Kidney (tissue), 14 donors: ENCODE measurements around the gene MSTO1. TPM values are rescaled to one million over a fixed set of nuclear protein-coding genes. Genes with fewer than 3 reads are reported as not detected.
"Not testable (repeated sequence)": the region's sequence is repeated elsewhere in the genome, so short reads cannot be mapped to it uniquely, and the experiment has no call there.

Experiments used
- DNase-seq, 5 donors: peaks; one replicate each; pipeline ENCODE4 v3.0.0-alpha.2; 2013 to 2020
- FAIRE-seq: peaks from 2 replicates; lab custom pipeline; 2012; peaks lifted over from hg19 to GRCh38; lab: Jason Lieb, UNC
- H3K27ac ChIP-seq, 2 donors: one replicate each; pipeline ENCODE4 v1.7.0; 2013; ENCODE audit warnings: low read depth in 2 of 2, low read length in 2 of 2, inconsistent platforms in 1 of 2
- H3K27me3 ChIP-seq: one replicate; pipeline ENCODE4 v1.7.1; 2013; ENCODE audit warnings: low read length, inconsistent platforms; ENCODE audit not compliant: control insufficient read depth, insufficient read depth
- H3K36me3 ChIP-seq, 3 donors: one replicate each; pipeline versions ENCODE4 v1.7.0 to v1.7.1; 2013; ENCODE audit warnings: low read length in 3 of 3, control low read depth in 1 of 3, inconsistent platforms in 1 of 3; ENCODE audit not compliant: insufficient read depth in 3 of 3, control insufficient read depth in 2 of 3
- H3K4me1 ChIP-seq, 3 donors: one replicate each; pipeline versions ENCODE4 v1.7.0 to v1.7.1; 2013; ENCODE audit warnings: low read length in 3 of 3, inconsistent platforms in 1 of 3, low read depth in 1 of 3; ENCODE audit not compliant: control insufficient read depth in 2 of 3, insufficient read depth in 2 of 3
- H3K4me3 ChIP-seq, 3 donors: one replicate each; pipeline versions ENCODE4 v1.7.0 to v1.8.1; 2013; ENCODE audit warnings: low read length in 3 of 3, control low read depth in 1 of 3, inconsistent platforms in 1 of 3
- H3K9ac ChIP-seq, 3 donors: one replicate each; pipeline versions ENCODE4 v1.7.0 to v1.7.1; 2013; ENCODE audit warnings: low read length in 3 of 3, control low read depth in 1 of 3, inconsistent platforms in 1 of 3
- H3K9me3 ChIP-seq, 3 donors: one replicate each; pipeline versions ENCODE4 v1.7.0 to v1.7.1; 2013; ENCODE audit warnings: low read length in 3 of 3, control low read depth in 1 of 3, inconsistent platforms in 1 of 3; ENCODE audit not compliant: control insufficient read depth in 2 of 3, insufficient read depth in 1 of 3
- intact Hi-C: fragments of 100-400 bp; cut with DNase I; formaldehyde crosslinking; loops from one replicate; pipeline ENCODE4 v1.11.1; 2022
- polyA plus RNA-seq: library from polyadenylated mRNA; stranded (reverse); fragments of 350-450 nt; fragmentation: Illumina TruSeq; extraction: RNeasy Lipid Tissue Mini Kit (QIAGEN cat#74804); gene quantifications from one replicate; pipeline ENCODE4 v1.2.3, GENCODE V29; 2014; ENCODE audit warnings: low read depth, low replicate concordance; ENCODE audit not compliant: insufficient read depth
- total RNA-seq: library from RNA; stranded (reverse); fragmentation: NEBNext Ultra II Directional; extraction: Animal tissue kit (Norgen Biotek cat#: 25700); gene quantifications from one replicate; pipeline ENCODE4 v1.2.1, GENCODE V29; 2021
- TF ChIP-seq, protein P1 (sequence below): IDR thresholded peaks from 3 replicates; pipeline ENCODE4 v1.5.1; 2012; ENCODE audit warnings: mild to moderate bottlenecking, moderate library complexity, borderline replicate concordance; ENCODE audit not compliant: insufficient read depth; ENCODE audit errors: extremely low read depth
- donor health status: control.
- donor health status: control.
- donor health status: control.
- donor health status: control.
- donor health status: control.
- donor health status: DM: yes; HTN: yes; CAD: no.
- donor health status: Normal renal cell carcinoma (clear cell type).

The MSTO1 gene
- total and polyA plus RNA-seq, 2 donors from 2014 or later: 25.3 to 54.0 TPM

DNA sequence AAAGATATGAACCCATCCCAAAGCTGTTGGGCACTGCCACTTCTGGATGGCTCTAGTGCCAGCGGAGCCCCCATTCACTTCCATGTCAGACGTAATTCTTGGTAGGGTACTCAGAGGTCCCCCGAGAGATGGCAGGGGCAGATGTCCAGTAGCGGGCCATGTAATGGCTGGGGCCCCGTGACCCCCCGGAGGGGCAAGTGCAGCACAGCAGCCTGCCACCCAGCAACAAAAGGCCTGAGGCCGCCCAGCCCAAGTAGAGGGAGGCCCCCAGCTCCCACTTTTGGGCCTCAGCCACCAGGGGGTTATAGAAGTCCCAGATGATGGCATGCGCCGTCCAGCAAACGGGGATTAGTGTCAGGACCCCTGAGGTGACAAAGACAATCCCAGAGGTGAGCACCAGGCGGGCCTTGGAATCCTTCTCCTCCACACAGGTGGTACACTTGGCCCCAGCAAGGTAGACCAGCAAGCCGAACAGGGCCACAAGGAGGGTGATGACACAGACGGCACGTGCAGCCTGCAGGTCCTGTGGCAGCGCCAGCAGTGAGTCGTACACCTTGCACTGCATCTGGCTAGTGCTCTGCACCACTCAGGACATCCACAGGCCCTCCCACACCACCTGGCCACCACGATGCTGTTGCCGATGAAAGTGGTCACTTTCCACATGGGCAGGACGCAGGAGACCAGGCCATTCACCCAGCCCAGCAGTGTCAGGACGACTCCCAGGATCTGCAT is 19.3 kb upstream of the MSTO1 start:
- H3K9me3 ChIP-seq, H3K4me3 ChIP-seq, H3K27me3 ChIP-seq, intact Hi-C loops, DNase-seq, H3K9ac ChIP-seq, H3K27ac ChIP-seq, FAIRE-seq, H3K36me3 ChIP-seq, H3K4me1 ChIP-seq: not testable (repeated sequence)

DNA sequence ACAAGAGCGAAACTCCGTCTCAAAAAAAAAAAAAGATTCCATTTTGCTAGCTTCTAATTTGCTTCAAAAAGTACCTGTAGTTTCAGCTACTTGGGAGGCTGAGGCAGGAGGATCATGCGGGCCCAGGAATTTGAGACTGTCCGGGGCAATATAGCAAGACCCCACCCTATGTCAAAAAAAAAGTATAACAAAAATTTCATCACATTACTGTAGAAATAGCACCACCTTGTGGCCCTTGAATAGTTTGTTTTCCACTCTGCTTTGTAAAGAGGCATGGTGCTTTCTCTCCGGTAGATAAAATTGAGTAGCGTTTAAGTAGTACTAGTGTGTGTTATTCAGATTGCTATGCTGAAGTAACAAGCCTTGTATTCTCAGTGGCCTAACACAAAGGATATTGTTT is 18.2 kb upstream of the MSTO1 start:
- H3K27me3 ChIP-seq: no peaks in the 10 kb centered on the region
- TF ChIP-seq, protein P1, sequence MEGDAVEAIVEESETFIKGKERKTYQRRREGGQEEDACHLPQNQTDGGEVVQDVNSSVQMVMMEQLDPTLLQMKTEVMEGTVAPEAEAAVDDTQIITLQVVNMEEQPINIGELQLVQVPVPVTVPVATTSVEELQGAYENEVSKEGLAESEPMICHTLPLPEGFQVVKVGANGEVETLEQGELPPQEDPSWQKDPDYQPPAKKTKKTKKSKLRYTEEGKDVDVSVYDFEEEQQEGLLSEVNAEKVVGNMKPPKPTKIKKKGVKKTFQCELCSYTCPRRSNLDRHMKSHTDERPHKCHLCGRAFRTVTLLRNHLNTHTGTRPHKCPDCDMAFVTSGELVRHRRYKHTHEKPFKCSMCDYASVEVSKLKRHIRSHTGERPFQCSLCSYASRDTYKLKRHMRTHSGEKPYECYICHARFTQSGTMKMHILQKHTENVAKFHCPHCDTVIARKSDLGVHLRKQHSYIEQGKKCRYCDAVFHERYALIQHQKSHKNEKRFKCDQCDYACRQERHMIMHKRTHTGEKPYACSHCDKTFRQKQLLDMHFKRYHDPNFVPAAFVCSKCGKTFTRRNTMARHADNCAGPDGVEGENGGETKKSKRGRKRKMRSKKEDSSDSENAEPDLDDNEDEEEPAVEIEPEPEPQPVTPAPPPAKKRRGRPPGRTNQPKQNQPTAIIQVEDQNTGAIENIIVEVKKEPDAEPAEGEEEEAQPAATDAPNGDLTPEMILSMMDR: peak; percentile 60
- DNase-seq (peak in 2 of 5 donors; percentile 61 to 82), FAIRE-seq (no peak)
- H3K4me1 ChIP-seq: no peaks in the 10 kb centered on the region
- no peaks in the 10 kb centered on the region for H3K36me3 ChIP-seq
- no peak overlapping the region for H3K27ac ChIP-seq
- intact Hi-C loops: no loop called here
- H3K9me3 ChIP-seq: no peaks in the 10 kb centered on the region
- no peak overlapping the region for H3K4me3 ChIP-seq
- no peak overlapping the region for H3K9ac ChIP-seq

DNA sequence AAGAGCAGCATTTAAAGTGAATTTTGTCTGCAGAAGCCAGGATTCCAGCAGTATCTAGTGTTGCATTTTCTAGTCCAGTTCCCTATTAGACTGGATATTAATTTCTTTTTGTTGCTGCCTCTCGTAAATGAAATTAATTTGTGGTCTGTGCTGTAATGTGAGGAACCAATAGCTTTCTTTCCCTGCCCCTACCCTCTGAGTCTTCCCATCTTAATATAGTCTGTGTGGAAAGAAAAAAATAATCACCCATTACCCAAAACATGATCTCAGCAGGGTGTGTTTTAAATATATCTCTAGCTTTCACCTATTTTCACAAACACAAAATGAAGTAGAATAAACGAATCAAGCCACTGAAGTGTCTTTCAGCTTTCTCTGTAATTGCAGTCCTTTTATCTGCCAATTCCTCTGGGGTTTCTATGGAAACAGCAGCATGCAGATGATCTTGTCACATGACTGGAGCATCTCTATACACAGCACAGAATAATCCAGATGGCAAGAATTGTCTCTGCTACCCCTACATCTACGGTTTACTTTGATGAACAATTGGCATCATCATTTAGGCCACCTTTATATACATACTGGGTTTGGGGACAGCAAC is 14.0 kb upstream of the MSTO1 start:
- H3K9me3 ChIP-seq, DNase-seq, intact Hi-C loops, H3K4me1 ChIP-seq, H3K4me3 ChIP-seq, H3K9ac ChIP-seq, FAIRE-seq, H3K36me3 ChIP-seq, H3K27ac ChIP-seq, H3K27me3 ChIP-seq: not testable (repeated sequence)

DNA sequence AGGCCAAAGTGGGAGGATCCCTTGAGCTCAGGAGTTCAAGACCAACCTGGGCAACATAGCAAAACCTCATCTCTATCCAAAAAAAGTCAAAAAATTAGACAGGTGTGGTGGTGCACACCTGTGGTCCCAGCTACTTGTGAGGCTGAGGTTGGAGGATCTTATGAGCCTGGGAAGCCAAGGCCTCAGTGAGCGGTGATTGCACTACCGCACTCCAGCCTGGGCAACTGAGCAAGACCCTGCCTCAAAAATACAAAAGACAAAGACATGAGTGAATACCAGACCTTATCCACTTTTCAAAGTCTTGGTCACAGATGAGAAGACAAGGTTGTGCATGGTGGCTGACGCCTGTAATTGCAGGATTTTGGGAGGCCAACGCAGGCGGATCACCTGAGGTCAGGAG is 13.2 kb upstream of the MSTO1 start:
- no peaks in the 10 kb centered on the region for H3K9me3 ChIP-seq
- no peaks in the 10 kb centered on the region for H3K4me1 ChIP-seq
- TF ChIP-seq, protein P1: no peak
- intact Hi-C loops: no loop called here
- H3K27ac ChIP-seq: no peak overlapping the region
- FAIRE-seq: no peak
- H3K27me3 ChIP-seq: no peaks in the 10 kb centered on the region
- H3K9ac ChIP-seq: no peak overlapping the region
- H3K4me3 ChIP-seq: no peak overlapping the region
- H3K36me3 ChIP-seq: no peaks in the 10 kb centered on the region
- DNase-seq: no peak
